Testis (tissue), 2 donors: Measurements from ENCODE around the gene CSH1.
"Not testable (repeated sequence)": the region's sequence is repeated elsewhere in the genome, so short reads cannot be mapped to it uniquely, and the experiment has no call there.

Experiments
- POLR2A ChIP-seq: fragments of 450-650 bp; IDR thresholded peaks from one replicate; pipeline ENCODE4 v1.6.1; 2017; ENCODE audit warnings: antibody characterized with exemption, mild to moderate bottlenecking, moderate library complexity
- TF ChIP-seq, protein P1 (sequence below), 3 experiments: fragments of 450-650 bp in 2 of 3; fragments of 200-600 bp in 1 of 3; sonication (generic) in 1 of 3; IDR thresholded peaks; one replicate each; pipeline ENCODE4 v1.5.1; 2016 to 2019; ENCODE audit warnings: antibody characterized with exemption in 3 of 3, mild to moderate bottlenecking in 2 of 3, moderate library complexity in 1 of 3

- TF ChIP-seq, protein P1, sequence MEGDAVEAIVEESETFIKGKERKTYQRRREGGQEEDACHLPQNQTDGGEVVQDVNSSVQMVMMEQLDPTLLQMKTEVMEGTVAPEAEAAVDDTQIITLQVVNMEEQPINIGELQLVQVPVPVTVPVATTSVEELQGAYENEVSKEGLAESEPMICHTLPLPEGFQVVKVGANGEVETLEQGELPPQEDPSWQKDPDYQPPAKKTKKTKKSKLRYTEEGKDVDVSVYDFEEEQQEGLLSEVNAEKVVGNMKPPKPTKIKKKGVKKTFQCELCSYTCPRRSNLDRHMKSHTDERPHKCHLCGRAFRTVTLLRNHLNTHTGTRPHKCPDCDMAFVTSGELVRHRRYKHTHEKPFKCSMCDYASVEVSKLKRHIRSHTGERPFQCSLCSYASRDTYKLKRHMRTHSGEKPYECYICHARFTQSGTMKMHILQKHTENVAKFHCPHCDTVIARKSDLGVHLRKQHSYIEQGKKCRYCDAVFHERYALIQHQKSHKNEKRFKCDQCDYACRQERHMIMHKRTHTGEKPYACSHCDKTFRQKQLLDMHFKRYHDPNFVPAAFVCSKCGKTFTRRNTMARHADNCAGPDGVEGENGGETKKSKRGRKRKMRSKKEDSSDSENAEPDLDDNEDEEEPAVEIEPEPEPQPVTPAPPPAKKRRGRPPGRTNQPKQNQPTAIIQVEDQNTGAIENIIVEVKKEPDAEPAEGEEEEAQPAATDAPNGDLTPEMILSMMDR (IDR thresholded peaks at IDR 0.05) = not testable (repeated sequence)
- TF ChIP-seq POLR2A = not testable (repeated sequence)
Observed at GRCh38 chr17:63873577-63873976, 22.8 kb downstream of the CSH1 start, which contains the start of gene CSH2.
